ENCODE measurements around the gene TAAR1. TPM values are rescaled to one million over a fixed set of nuclear protein-coding genes. Genes with fewer than 3 reads are reported as not detected.
"Not testable (repeated sequence)": the region's sequence is repeated elsewhere in the genome, so short reads cannot be mapped to it uniquely, and the experiment has no call there.

The TAAR1 gene
- total RNA-seq, 2 donors from 2014 or later: not detected

GRCh38 chr6:132623106-132623845, 35.7 kb downstream of the TAAR1 start:
- Mint-ChIP-seq H3K36me3 (no peaks in the 10 kb centered on the region), H3K27ac (no peak overlapping the region), H3K9me3 (no peaks in the 10 kb centered on the region)
- no peak for DNase-seq (ENCODE audit: low spot score in 2 of 2)
- no peak for ATAC-seq

- DNase-seq (ENCODE audit: low spot score in 2 of 2) (no peak), ATAC-seq (no peak)
- Mint-ChIP-seq H3K9me3 (no peaks in the 10 kb centered on the region), H3K27ac (no peak overlapping the region), H3K36me3 (no peaks in the 10 kb centered on the region)
Measured at GRCh38 chr6:132616677-132617076, 42.3 kb downstream of the TAAR1 start.

- Mint-ChIP-seq H3K9me3 (no peaks in the 10 kb centered on the region), H3K27ac (no peak overlapping the region), H3K36me3 (no peaks in the 10 kb centered on the region)
- no peak for DNase-seq (ENCODE audit: low spot score in 2 of 2)
- ATAC-seq: no peak
Measured at GRCh38 chr6:132614554-132614953, 44.4 kb downstream of the TAAR1 start.

GRCh38 chr6:132612449-132613108, 46.4 kb downstream of the TAAR1 start:
- H3K27ac Mint-ChIP-seq: peak overlapping the region in 1 of 2 donors; percentile 25
- no peaks in the 10 kb centered on the region for H3K36me3 Mint-ChIP-seq
- no peak for DNase-seq (ENCODE audit: low spot score in 2 of 2)
- ATAC-seq: no peak
- no peaks in the 10 kb centered on the region for H3K9me3 Mint-ChIP-seq

GRCh38 chr6:132611616-132612015, 47.4 kb downstream of the TAAR1 start:
- Mint-ChIP-seq H3K27ac (no peak overlapping the region), H3K36me3 (no peaks in the 10 kb centered on the region), H3K9me3 (no peaks in the 10 kb centered on the region)
- ATAC-seq: no peak
- no peak for DNase-seq (ENCODE audit: low spot score in 2 of 2)

GRCh38 chr6:132607544-132608233, 51.3 kb downstream of the TAAR1 start:
- DNase-seq (ENCODE audit: low spot score in 2 of 2): no peak
- ATAC-seq: no peak
- H3K9me3 Mint-ChIP-seq: no peaks in the 10 kb centered on the region
- no peak overlapping the region for H3K27ac Mint-ChIP-seq
- no peaks in the 10 kb centered on the region for H3K36me3 Mint-ChIP-seq

GRCh38 chr6:132604635-132605152, 54.3 kb downstream of the TAAR1 start:
- Mint-ChIP-seq H3K36me3 (no peaks in the 10 kb centered on the region), H3K27ac (no peak overlapping the region), H3K9me3 (no peaks in the 10 kb centered on the region)
- no peak for ATAC-seq
- no peak for DNase-seq (ENCODE audit: low spot score in 2 of 2)

- DNase-seq (ENCODE audit: low spot score in 2 of 2); H3K9me3 Mint-ChIP-seq: not testable (repeated sequence)
Measured at GRCh38 chr6:132600900-132601299, 58.1 kb downstream of the TAAR1 start.

GRCh38 chr6:132598473-132598872, 60.5 kb downstream of the TAAR1 start:
- no peak overlapping the region for H3K27ac Mint-ChIP-seq
- no peaks in the 10 kb centered on the region for H3K9me3 Mint-ChIP-seq
- no peaks in the 10 kb centered on the region for H3K36me3 Mint-ChIP-seq
- ATAC-seq: no peak
- no peak for DNase-seq (ENCODE audit: low spot score in 2 of 2)

More at GRCh38 chr6:132600900-132601299, 58.1 kb downstream of the TAAR1 start:
- ATAC-seq, H3K27ac Mint-ChIP-seq, H3K36me3 Mint-ChIP-seq: not testable (repeated sequence)

GRCh38 chr6:132596201-132596600, 62.8 kb downstream of the TAAR1 start:
- H3K36me3 Mint-ChIP-seq: no peaks in the 10 kb centered on the region
- ATAC-seq (no peak), DNase-seq (ENCODE audit: low spot score in 2 of 2) (no peak)
- no peak overlapping the region for H3K27ac Mint-ChIP-seq
- no peaks in the 10 kb centered on the region for H3K9me3 Mint-ChIP-seq

Other genes with a start within 250 kb of the TAAR1 start
- gene STX7, start 146.1 kb downstream of the TAAR1 start, total RNA-seq: 10 to 100 TPM; 15.2 to 20.3 TPM
- not detected for gene TAAR9, start 120.9 kb downstream of the TAAR1 start, total RNA-seq
- not detected for gene TAAR8, start 106.5 kb downstream of the TAAR1 start, total RNA-seq
- gene TAAR6, start 88.9 kb downstream of the TAAR1 start, total RNA-seq: not detected
- not detected for gene TAAR5, start 69.4 kb downstream of the TAAR1 start, total RNA-seq
- not detected for gene TAAR2, start 34.9 kb downstream of the TAAR1 start, total RNA-seq
- not detected for gene VNN1, start 54.9 kb upstream of the TAAR1 start, total RNA-seq
- 10 to 100 TPM; 11.4 to 19.3 TPM for gene VNN2, start 98.7 kb upstream of the TAAR1 start, total RNA-seq
- 1 to 10 TPM; 6.3 to 9.4 TPM for gene SLC18B1, start 139.5 kb upstream of the TAAR1 start, total RNA-seq
- 1,000 to 10,000 TPM; 1,712 to 1,768 TPM for gene RPS12, start 155.4 kb upstream of the TAAR1 start, total RNA-seq

All from activated naive CD4-positive, alpha-beta T cell treated with anti-CD3 and anti-CD28 coated beads, Interleukin-2, amount 50 U/mL, for 72 hours (primary cell).